Vagina (tissue), 2 donors: ENCODE data around the gene PFKM. TPM values are rescaled to one million over a fixed set of nuclear protein-coding genes. Genes with fewer than 3 reads are reported as not detected.
"Not testable (repeated sequence)": the region's sequence is repeated elsewhere in the genome, so short reads cannot be mapped to it uniquely, and the experiment has no call there.

Source experiments
- DNase-seq, 2 donors: peaks; one replicate each; pipeline ENCODE4 v3.0.0-alpha.2; 2017; ENCODE audit errors: extremely low spot score in 2 of 2
- H3K27ac ChIP-seq: fragments of 200-600 bp; sonication (generic); one replicate; pipeline ENCODE4 v1.5.1; 2019
- H3K27me3 ChIP-seq: fragments of 200-600 bp; sonication (generic); one replicate; pipeline ENCODE4 v1.5.1; 2019
- H3K36me3 ChIP-seq, 2 donors: fragments of 200-600 bp; sonication (generic); one replicate each; pipeline ENCODE4 v1.5.1; 2017 to 2019
- H3K4me1 ChIP-seq: fragments of 200-600 bp; sonication (generic); one replicate; pipeline ENCODE4 v1.5.1; 2019
- H3K4me3 ChIP-seq, 2 donors: fragments of 200-600 bp; sonication (generic); 1 replicate in 1 of 2; 2 replicates in 1 of 2; pipeline ENCODE4 v1.5.1; 2016 to 2019
- H3K9me3 ChIP-seq: fragments of 200-600 bp; sonication (generic); one replicate; pipeline ENCODE4 v1.5.1; 2019
- CTCF ChIP-seq, 3 experiments: fragments of 450-650 bp in 2 of 3; fragments of 200-600 bp in 1 of 3; sonication (generic) in 1 of 3; IDR thresholded peaks; one replicate each; pipeline ENCODE4 v1.5.1; 2017 to 2019; ENCODE audit warnings: antibody characterized with exemption in 3 of 3, mild to moderate bottlenecking in 2 of 3, moderate library complexity in 2 of 3
- POLR2A ChIP-seq, 2 donors: fragments of 450-650 bp; IDR thresholded peaks; one replicate each; pipeline ENCODE4 v1.6.1; 2017; ENCODE audit warnings: antibody characterized with exemption in 2 of 2, mild to moderate bottlenecking in 2 of 2, moderate library complexity in 2 of 2
- POLR2AphosphoS5 ChIP-seq, 2 donors: sonication (generic); formaldehyde crosslinking; IDR thresholded peaks; one replicate each; pipeline ENCODE4 v1.9.0; 2017; ENCODE audit warnings: antibody characterized with exemption in 2 of 2, mild to moderate bottlenecking in 2 of 2, low read depth in 1 of 2; ENCODE audit not compliant: insufficient read depth in 1 of 2
- intact Hi-C: fragments of 100-400 bp; cut with DNase I; formaldehyde crosslinking; loops from one replicate; pipeline ENCODE4 v1.15.1; 2023
- total RNA-seq: library from RNA; depleted of rRNA; stranded (reverse); fragments of >200 nt; gene quantifications from one replicate; pipeline ENCODE4 v1.2.3, GENCODE V29; 2016

Gene PFKM
- total RNA-seq, 1 donor from 2014 or later: 29.0 TPM

DNA sequence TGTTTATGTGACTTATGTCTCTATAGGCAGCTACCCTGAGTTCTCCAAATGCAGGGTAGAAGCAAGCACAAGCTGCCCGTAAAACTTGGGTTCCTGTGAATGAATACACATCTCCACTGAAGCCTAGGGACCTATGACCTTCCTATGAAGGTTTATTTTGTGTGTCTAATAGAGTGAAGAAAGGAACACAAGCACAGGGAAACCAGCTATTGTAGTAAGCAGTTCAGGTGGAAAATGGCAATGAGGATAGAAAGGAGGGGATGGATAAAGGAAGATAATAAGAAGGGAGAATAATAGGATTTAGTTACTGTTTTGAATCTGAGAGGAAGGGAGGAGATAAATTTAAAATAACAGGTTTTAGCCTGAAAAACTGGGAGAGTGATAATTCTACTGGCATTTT is 2.4 kb downstream of the PFKM start:
- intact Hi-C loops: no loop called here
- Histone ChIP-seq H3K4me3 (no peak overlapping the region), H3K9me3 (no peaks in the 10 kb centered on the region), H3K36me3 (peaks cover 0 to 13% of the 10 kb centered on the region in 2 donors), H3K27ac (no peak overlapping the region), H3K27me3 (no peaks in the 10 kb centered on the region), H3K4me1 (peaks cover 28% of the 10 kb centered on the region)
- no peak for TF ChIP-seq CTCF (IDR thresholded peaks at IDR 0.05)
- no peak for TF ChIP-seq POLR2AphosphoS5 (IDR thresholded peaks at IDR 0.05; ENCODE audit: insufficient read depth in 1 of 2, low read depth in 1 of 2)
- no peak for TF ChIP-seq POLR2A (IDR thresholded peaks at IDR 0.05)
- no peak for DNase-seq

DNA sequence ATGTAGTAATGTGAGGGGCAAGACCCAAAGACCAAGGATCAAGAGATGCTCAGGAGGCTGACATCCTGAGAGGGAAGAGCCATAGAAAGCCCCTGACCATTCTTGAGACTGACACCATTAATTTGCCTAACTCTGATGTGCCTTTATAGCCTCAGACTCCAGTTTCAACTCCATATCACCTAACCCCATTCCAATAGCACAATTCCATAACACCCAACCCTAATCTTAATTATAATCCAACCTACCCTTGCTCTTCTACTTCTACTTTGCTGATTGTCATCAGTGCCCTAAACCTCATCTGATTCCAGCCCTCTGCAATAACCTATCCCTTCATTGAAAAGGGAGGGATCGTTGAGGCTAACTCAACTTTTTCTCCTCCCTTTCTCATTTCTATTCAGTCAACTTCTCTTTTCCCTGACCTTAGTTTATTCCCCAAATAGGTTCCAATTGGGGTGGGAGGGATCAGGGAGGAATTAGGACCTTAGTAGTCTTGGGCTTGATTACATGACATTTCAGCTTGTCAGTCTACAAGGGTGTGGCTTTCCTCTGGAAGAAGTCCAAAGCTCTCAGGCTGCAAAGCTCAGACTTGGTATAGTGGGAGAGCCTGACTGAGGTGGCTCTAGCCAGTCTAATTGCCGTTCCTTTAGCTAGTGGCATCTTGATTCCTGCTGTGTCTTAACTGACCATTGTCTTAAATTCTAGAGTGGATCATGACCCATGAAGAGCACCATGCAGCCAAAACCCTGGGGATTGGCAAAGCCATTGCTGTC is 3.1 kb downstream of the PFKM start:
- H3K27me3 ChIP-seq: no peaks in the 10 kb centered on the region
- peaks cover 28% of the 10 kb centered on the region for H3K4me1 ChIP-seq
- H3K36me3 ChIP-seq: peaks cover 0 to 14% of the 10 kb centered on the region in 2 donors
- H3K27ac ChIP-seq: no peak overlapping the region
- H3K4me3 ChIP-seq: no peak overlapping the region
- no peaks in the 10 kb centered on the region for H3K9me3 ChIP-seq
- intact Hi-C loops: no loop called here
- no peak for DNase-seq
- TF ChIP-seq POLR2A (IDR thresholded peaks at IDR 0.05) (no peak), POLR2AphosphoS5 (IDR thresholded peaks at IDR 0.05; ENCODE audit: insufficient read depth in 1 of 2, low read depth in 1 of 2) (no peak), CTCF (IDR thresholded peaks at IDR 0.05) (no peak)

- no peak overlapping the region for H3K27ac ChIP-seq
- no peak overlapping the region for H3K4me3 ChIP-seq
- no peaks in the 10 kb centered on the region for H3K9me3 ChIP-seq
- peaks cover 28% of the 10 kb centered on the region for H3K4me1 ChIP-seq
- peaks cover 0 to 18% of the 10 kb centered on the region in 2 donors for H3K36me3 ChIP-seq
- no peaks in the 10 kb centered on the region for H3K27me3 ChIP-seq
- intact Hi-C loops: no loop called here
- TF ChIP-seq POLR2AphosphoS5 (IDR thresholded peaks at IDR 0.05; ENCODE audit: insufficient read depth in 1 of 2, low read depth in 1 of 2): no peak
- no peak for TF ChIP-seq CTCF (IDR thresholded peaks at IDR 0.05)
- TF ChIP-seq POLR2A (IDR thresholded peaks at IDR 0.05): no peak
- DNase-seq: no peak
Measured at GRCh38 chr12:48123169-48123568, 4.0 kb downstream of the PFKM start.

- H3K27me3 ChIP-seq, H3K4me3 ChIP-seq, H3K27ac ChIP-seq, DNase-seq, intact Hi-C loops, H3K9me3 ChIP-seq: not testable (repeated sequence)
- H3K4me1 ChIP-seq: peaks cover 10% of the 10 kb centered on the region
- peaks cover 0 to 30% of the 10 kb centered on the region in 2 donors for H3K36me3 ChIP-seq
Measured at GRCh38 chr12:48125542-48125941, 6.4 kb downstream of the PFKM start.

GRCh38 chr12:48125985-48126384 is 6.8 kb downstream of the PFKM start:
- TF ChIP-seq POLR2AphosphoS5 (IDR thresholded peaks at IDR 0.05; ENCODE audit: insufficient read depth in 1 of 2, low read depth in 1 of 2) (no peak), POLR2A (IDR thresholded peaks at IDR 0.05) (no peak), CTCF (IDR thresholded peaks at IDR 0.05) (no peak)
- no peak overlapping the region for H3K4me3 ChIP-seq
- intact Hi-C loops: no loop called here
- no peak overlapping the region for H3K27ac ChIP-seq
- H3K36me3 ChIP-seq: peaks cover 0 to 32% of the 10 kb centered on the region in 2 donors
- H3K4me1 ChIP-seq: peaks cover 6% of the 10 kb centered on the region
- no peak for DNase-seq
- no peaks in the 10 kb centered on the region for H3K9me3 ChIP-seq
- no peaks in the 10 kb centered on the region for H3K27me3 ChIP-seq
